Endodermal cell (in vitro differentiated cells): Measurements from ENCODE around the gene ASTE1. TPM values are rescaled to one million over a fixed set of nuclear protein-coding genes. Genes with fewer than 3 reads are reported as not detected.
A peak's percentile ranks its signal among the peaks of the same experiment; 100 is the strongest.

Source experiments
- DNase-seq: peaks from one replicate; pipeline ENCODE4 v3.0.0-alpha.2; 2017
- H3K27ac ChIP-seq: 2 replicates; pipeline ENCODE4 v1.5.1; 2013; ENCODE audit warnings: mild to moderate bottlenecking, low read depth, low read length, moderate library complexity
- H3K27me3 ChIP-seq: 2 replicates; pipeline ENCODE4 v1.6.1; 2013; ENCODE audit warnings: mild to moderate bottlenecking, low read length, moderate library complexity; ENCODE audit not compliant: insufficient read depth, control insufficient read depth, poor library complexity, severe bottlenecking
- H3K36me3 ChIP-seq: 2 replicates; pipeline ENCODE4 v1.7.0; 2013; ENCODE audit warnings: mild to moderate bottlenecking, low read length, moderate library complexity; ENCODE audit not compliant: control insufficient read depth, insufficient read depth
- H3K4me1 ChIP-seq: one replicate; pipeline ENCODE4 v1.7.0; 2013; ENCODE audit warnings: low read length; ENCODE audit not compliant: control insufficient read depth, insufficient read depth
- H3K4me3 ChIP-seq: 2 replicates; pipeline ENCODE4 v1.5.1; 2013; ENCODE audit warnings: mild to moderate bottlenecking, low read length, moderate library complexity
- H3K9ac ChIP-seq: 2 replicates; pipeline ENCODE4 v1.6.1; 2013; ENCODE audit warnings: mild to moderate bottlenecking, low read length, moderate library complexity; ENCODE audit not compliant: poor library complexity, severe bottlenecking; ENCODE audit errors: extremely low read depth
- H3K9me3 ChIP-seq: 2 replicates; pipeline ENCODE4 v1.6.1; 2013; ENCODE audit warnings: mild to moderate bottlenecking, low read length, moderate library complexity; ENCODE audit not compliant: control insufficient read depth
- H3K27ac Mint-ChIP-seq: 2 replicates; pipeline ENCODE4 v1.8.0; 2020; ENCODE audit warnings: mixed read lengths
- H3K27me3 Mint-ChIP-seq: 2 replicates; pipeline ENCODE4 v1.8.0; 2021; ENCODE audit warnings: mild to moderate bottlenecking, mixed read lengths; ENCODE audit not compliant: insufficient read depth
- H3K36me3 Mint-ChIP-seq: 2 replicates; pipeline ENCODE4 v1.8.0; 2020; ENCODE audit warnings: low read depth, mixed read lengths
- H3K4me1 Mint-ChIP-seq: 2 replicates; pipeline ENCODE4 v1.8.0; 2020; ENCODE audit warnings: mixed read lengths
- H3K4me3 Mint-ChIP-seq: 2 replicates; pipeline ENCODE4 v1.8.0; 2020; ENCODE audit warnings: mild to moderate bottlenecking, moderate library complexity, mixed read lengths
- H3K9me3 Mint-ChIP-seq: 2 replicates; pipeline ENCODE4 v1.8.0; 2020; ENCODE audit warnings: mild to moderate bottlenecking, mixed read lengths
- WGBS, 2 experiments: methylation state at CpG; one replicate each; pipeline versions ENCODE4 v1.1.5 to v1.1.7; 2013; ENCODE audit warnings: missing lambda C conversion rate in 2 of 2, mixed read lengths in 1 of 2; ENCODE audit not compliant: insufficient coverage in 1 of 2, insufficient read length in 1 of 2; 5-methylcytosine and 5-hydroxymethylcytosine counted together
- total RNA-seq, 2 donors: library from RNA; stranded (reverse); fragmentation: NEBNext Ultra II Directional in 1 of 2; extraction: Animal tissue kit (Norgen Biotek cat#: 25700) in 1 of 2; gene quantifications; 2 replicates in 1 of 2; 3 replicates in 1 of 2; pipeline ENCODE4 v1.2.1, GENCODE V29; 2021
- TF ChIP-seq, protein P1 (sequence below): fragments of 200-600 bp; sonication (generic); conservative IDR thresholded peaks from 2 replicates; pipeline ENCODE4 v1.5.0; 2021; ENCODE audit warnings: antibody characterized with exemption, mild to moderate bottlenecking

Gene ASTE1
- total RNA-seq, 2 donors from 2014 or later, result 6.7 TPM; not detected in 1

DNA sequence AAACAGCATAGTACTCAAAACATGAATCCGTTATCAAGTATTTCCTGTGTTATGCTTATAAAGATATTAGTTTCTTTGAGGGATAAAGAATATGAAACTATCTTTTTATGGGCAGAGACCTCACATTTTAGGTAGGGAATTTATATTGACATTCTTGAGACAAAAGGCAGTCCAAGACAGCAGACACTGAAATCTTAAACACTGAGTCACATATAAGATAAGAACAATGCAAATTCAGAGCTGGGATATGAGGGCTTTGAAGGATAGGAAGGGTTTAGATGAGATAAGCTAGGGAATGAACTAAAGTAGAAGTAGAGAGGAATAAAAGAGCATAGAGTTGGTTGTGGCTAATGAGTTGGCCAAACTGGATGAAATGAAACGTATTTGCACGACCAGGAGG is 58.4 kb downstream of the ASTE1 start:
- H3K27ac Mint-ChIP-seq, result peak overlapping the region; percentile 11
- no peaks in the 10 kb centered on the region for H3K27me3 ChIP-seq
- peaks cover 14% of the 10 kb centered on the region for H3K4me1 Mint-ChIP-seq
- DNase-seq, result no peak
- H3K36me3 Mint-ChIP-seq, result peaks cover 46% of the 10 kb centered on the region
- TF ChIP-seq, protein P1, sequence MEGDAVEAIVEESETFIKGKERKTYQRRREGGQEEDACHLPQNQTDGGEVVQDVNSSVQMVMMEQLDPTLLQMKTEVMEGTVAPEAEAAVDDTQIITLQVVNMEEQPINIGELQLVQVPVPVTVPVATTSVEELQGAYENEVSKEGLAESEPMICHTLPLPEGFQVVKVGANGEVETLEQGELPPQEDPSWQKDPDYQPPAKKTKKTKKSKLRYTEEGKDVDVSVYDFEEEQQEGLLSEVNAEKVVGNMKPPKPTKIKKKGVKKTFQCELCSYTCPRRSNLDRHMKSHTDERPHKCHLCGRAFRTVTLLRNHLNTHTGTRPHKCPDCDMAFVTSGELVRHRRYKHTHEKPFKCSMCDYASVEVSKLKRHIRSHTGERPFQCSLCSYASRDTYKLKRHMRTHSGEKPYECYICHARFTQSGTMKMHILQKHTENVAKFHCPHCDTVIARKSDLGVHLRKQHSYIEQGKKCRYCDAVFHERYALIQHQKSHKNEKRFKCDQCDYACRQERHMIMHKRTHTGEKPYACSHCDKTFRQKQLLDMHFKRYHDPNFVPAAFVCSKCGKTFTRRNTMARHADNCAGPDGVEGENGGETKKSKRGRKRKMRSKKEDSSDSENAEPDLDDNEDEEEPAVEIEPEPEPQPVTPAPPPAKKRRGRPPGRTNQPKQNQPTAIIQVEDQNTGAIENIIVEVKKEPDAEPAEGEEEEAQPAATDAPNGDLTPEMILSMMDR, result no peak
- no peak overlapping the region for H3K4me3 ChIP-seq
- no peak overlapping the region for H3K27ac ChIP-seq
- peaks cover 50% of the 10 kb centered on the region for H3K36me3 ChIP-seq
- peaks cover 6% of the 10 kb centered on the region for H3K4me1 ChIP-seq
- H3K4me3 Mint-ChIP-seq, result no peak overlapping the region
- 91 to 92% methylated on average over 2 to 3 of the region's 3 CpGs for WGBS, 2 experiments
- no peak overlapping the region for H3K9ac ChIP-seq
- H3K27me3 Mint-ChIP-seq, result no peaks in the 10 kb centered on the region
- H3K9me3 Mint-ChIP-seq, result peaks cover 5% of the 10 kb centered on the region
- no peaks in the 10 kb centered on the region for H3K9me3 ChIP-seq

DNA sequence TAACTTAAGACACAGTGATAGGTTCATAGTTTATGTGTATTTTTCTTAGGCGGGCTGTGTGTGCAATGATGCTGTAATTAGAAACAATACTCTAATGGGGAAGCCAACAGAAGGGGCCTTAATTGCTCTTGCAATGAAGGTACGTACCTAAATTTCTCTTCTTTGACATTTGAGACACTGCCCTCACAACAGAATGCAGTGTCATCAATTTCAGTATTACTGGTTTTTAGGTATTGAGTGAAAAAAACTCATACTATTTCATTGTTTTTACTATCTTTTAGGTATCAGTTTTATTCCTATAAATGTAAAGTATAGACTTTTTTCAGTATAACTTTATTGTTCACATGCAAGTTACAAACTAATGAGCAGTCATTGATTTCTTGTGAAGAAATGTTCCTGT is 59.3 kb downstream of the ASTE1 start:
- WGBS, 2 experiments, result 90 to 91% methylated on average over 2 of the region's 2 CpGs
- Histone ChIP-seq H3K27me3 (no peaks in the 10 kb centered on the region), H3K27ac (no peak overlapping the region), H3K9ac (no peak overlapping the region), H3K4me1 (peaks cover 6% of the 10 kb centered on the region), H3K36me3 (peaks cover 51% of the 10 kb centered on the region), H3K4me3 (no peak overlapping the region), H3K9me3 (no peaks in the 10 kb centered on the region)
- no peak for DNase-seq
- Mint-ChIP-seq H3K9me3 (peaks cover 2% of the 10 kb centered on the region), H3K36me3 (peaks cover 42% of the 10 kb centered on the region), H3K4me3 (no peak overlapping the region), H3K27ac (no peak overlapping the region), H3K27me3 (no peaks in the 10 kb centered on the region), H3K4me1 (peaks cover 14% of the 10 kb centered on the region)
- TF ChIP-seq, protein P1, result no peak

DNA sequence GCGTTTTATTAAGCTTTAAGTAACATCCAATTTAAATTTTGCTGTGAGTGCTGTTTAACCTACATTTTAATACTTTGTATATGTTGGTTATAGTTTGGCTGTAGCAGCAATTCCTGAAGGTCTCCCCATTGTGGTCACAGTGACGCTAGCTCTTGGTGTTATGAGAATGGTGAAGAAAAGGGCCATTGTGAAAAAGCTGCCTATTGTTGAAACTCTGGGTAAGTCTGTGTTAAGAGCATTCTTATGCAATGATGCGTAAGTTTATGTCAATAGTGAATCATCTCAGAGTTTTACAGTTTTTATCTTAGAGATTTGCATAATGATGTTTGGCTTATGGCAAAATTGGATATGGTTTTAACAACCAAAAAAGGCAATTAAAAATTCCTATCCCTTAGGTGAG is 62.7 kb downstream of the ASTE1 start:
- peak overlapping the region; percentile 55 for H3K27ac ChIP-seq
- TF ChIP-seq, protein P1, result no peak
- Mint-ChIP-seq H3K27ac (no peak overlapping the region), H3K4me3 (no peak overlapping the region), H3K9me3 (no peaks in the 10 kb centered on the region), H3K36me3 (peaks cover 37% of the 10 kb centered on the region), H3K4me1 (peaks cover 9% of the 10 kb centered on the region), H3K27me3 (no peaks in the 10 kb centered on the region)
- no peaks in the 10 kb centered on the region for H3K4me1 ChIP-seq
- DNase-seq, result no peak
- H3K9ac ChIP-seq, result no peak overlapping the region
- H3K36me3 ChIP-seq, result peaks cover 64% of the 10 kb centered on the region
- H3K27me3 ChIP-seq, result no peaks in the 10 kb centered on the region
- 40 to 78% methylated on average over 1 to 2 of the region's 3 CpGs for WGBS, 2 experiments
- H3K4me3 ChIP-seq, result no peak overlapping the region
- H3K9me3 ChIP-seq, result no peaks in the 10 kb centered on the region

Other genes with a start within 250 kb of the ASTE1 start
- gene ATP2C1, start 132.7 kb downstream of the ASTE1 start, total RNA-seq, result 10 to 100 TPM; 76.8 to 81.3 TPM
- 1 to 10 TPM in 1 of 2 donors, under 1 TPM in 1; 0.20 to 6.0 TPM for gene NEK11, start 52 bp upstream of the ASTE1 start, total RNA-seq